Activated CD4-positive, alpha-beta memory T cell treated with anti-CD3 and anti-CD28 coated beads for 36 hours (primary cell): Measurements from ENCODE around the gene PCGF3. TPM values are rescaled to one million over a fixed set of nuclear protein-coding genes. Genes with fewer than 3 reads are reported as not detected.

Source experiments
- CTCF ChIA-PET: fragments of 350-600 bp; sonication (Branson Sonifier 250); formaldehyde crosslinking; loops from one replicate; lab custom pipeline; 2021; ENCODE audit warnings: antibody characterized with exemption, inconsistent platforms; lab: Charles Lee
- POLR2A ChIA-PET: fragments of 350-600 bp; sonication (Branson Sonifier 250); formaldehyde crosslinking; loops from one replicate; lab custom pipeline; 2021; ENCODE audit warnings: antibody characterized with exemption; lab: Charles Lee
- DNase-seq: peaks from one replicate; pipeline ENCODE4 v3.0.0-alpha.2; 2020
- H3K27ac Mint-ChIP-seq: one replicate; pipeline ENCODE4 v1.8.0; 2021; ENCODE audit warnings: mixed read lengths
- H3K27me3 Mint-ChIP-seq: one replicate; pipeline ENCODE4 v1.8.0; 2021; ENCODE audit warnings: mixed read lengths
- H3K36me3 Mint-ChIP-seq: one replicate; pipeline ENCODE4 v1.8.0; 2021; ENCODE audit warnings: mixed read lengths
- H3K4me1 Mint-ChIP-seq: one replicate; pipeline ENCODE4 v1.8.0; 2021; ENCODE audit warnings: low read depth, mixed read lengths
- H3K4me3 Mint-ChIP-seq: one replicate; pipeline ENCODE4 v1.8.0; 2021; ENCODE audit warnings: mild to moderate bottlenecking, mixed read lengths
- H3K9me3 Mint-ChIP-seq: one replicate; pipeline ENCODE4 v1.8.0; 2021; ENCODE audit warnings: mixed read lengths
- intact Hi-C: fragments of 100-400 bp; cut with micrococcal nuclease; formaldehyde crosslinking; loops from one replicate; pipeline ENCODE4 v1.15.1; 2023
- total RNA-seq, 2 experiments: library from RNA; stranded (reverse); gene quantifications; one replicate each; pipeline ENCODE4 v1.2.3, GENCODE V29; 2021

The PCGF3 gene
- total RNA-seq, 2 experiments from 2014 or later: 27.8 to 29.3 TPM

DNA sequence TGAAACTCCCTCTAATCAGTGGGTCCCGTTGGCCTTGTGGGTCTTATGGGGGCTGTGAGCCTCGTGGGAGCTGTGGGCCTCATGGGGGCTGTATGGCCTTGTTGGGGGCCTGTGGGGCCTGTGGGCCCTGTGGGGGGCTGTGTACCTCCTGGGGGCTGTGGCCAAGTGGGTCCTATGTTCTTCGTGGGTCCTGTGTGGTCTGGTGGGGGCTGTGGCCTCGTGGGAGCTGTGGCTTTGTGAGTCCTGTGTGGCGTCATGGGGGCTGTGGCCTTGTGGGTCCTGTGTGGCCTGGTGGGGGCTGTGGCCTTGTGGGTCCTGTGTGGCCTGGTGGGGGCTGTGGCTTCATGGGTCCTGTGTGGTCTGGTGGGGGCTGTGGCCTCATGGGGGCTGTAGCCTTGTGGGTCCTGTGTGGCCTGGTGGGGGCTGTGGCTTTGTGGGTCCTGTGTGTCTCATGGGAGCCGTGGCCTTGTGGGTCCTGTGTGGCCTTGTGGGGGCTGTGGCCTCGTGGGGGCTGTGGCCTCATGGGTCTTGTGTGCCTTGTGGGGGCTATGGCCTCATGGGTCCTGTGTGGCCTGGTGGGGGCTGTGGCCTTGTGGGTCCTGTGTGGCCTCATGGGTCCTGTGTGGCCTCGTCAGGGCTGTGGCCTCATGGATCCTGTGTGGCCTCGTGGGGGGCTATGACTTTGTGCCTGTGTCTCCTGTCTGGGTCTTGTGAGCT, 7.4 kb downstream of the PCGF3 start:
- Mint-ChIP-seq H3K4me1 (peaks cover 22% of the 10 kb centered on the region), H3K27ac (no peak overlapping the region), H3K27me3 (no peaks in the 10 kb centered on the region), H3K36me3 (no peaks in the 10 kb centered on the region), H3K9me3 (no peaks in the 10 kb centered on the region), H3K4me3 (no peak overlapping the region)
- ChIA-PET CTCF (no interaction called here), POLR2A (interaction anchor here (0.8 kb wide), 1 partner anchor 140 kb away, joined by 3 read pairs; no protein-coding TSS in a partner anchor)
- DNase-seq: no peak
- intact Hi-C loops: no loop called here

DNA sequence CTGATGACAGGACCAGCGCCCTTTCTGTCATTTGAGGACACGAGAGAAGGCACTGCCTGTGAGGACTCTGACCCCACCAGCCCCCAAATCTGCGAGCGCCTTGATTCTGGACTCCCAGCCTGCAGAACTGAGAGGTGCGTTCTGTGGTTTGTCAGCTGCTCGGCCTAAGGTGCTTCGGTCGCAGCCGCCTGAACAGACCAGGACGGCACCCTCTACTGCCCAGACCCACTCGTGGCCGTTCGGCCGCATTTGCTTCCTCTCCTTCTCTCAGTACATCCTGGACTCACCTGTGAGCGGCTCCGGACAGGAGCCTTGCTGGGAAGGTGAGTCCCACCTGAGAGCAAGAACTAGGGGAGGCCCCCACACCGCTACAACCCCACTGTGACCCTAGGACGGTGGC, 8.5 kb downstream of the PCGF3 start:
- peaks cover 17% of the 10 kb centered on the region for H3K4me1 Mint-ChIP-seq

GRCh38 chr4:717601-718320, 12.1 kb downstream of the PCGF3 start:
- H3K27me3 Mint-ChIP-seq: no peaks in the 10 kb centered on the region
- CTCF ChIA-PET: no interaction called here
- no peak overlapping the region for H3K4me3 Mint-ChIP-seq
- POLR2A ChIA-PET: no interaction called here
- peaks cover 2% of the 10 kb centered on the region for H3K4me1 Mint-ChIP-seq
- H3K36me3 Mint-ChIP-seq: peaks cover 17% of the 10 kb centered on the region
- DNase-seq: no peak
- intact Hi-C loops: no loop called here
- H3K9me3 Mint-ChIP-seq: no peaks in the 10 kb centered on the region
- H3K27ac Mint-ChIP-seq: no peak overlapping the region

More for the DNA sequence above, 8.5 kb downstream of the PCGF3 start:
- ChIA-PET POLR2A (no interaction called here), CTCF (no interaction called here)
- DNase-seq: no peak
- Mint-ChIP-seq H3K27me3 (no peaks in the 10 kb centered on the region), H3K27ac (no peak overlapping the region), H3K4me3 (no peak overlapping the region), H3K36me3 (no peaks in the 10 kb centered on the region), H3K9me3 (no peaks in the 10 kb centered on the region)
- intact Hi-C loops: no loop called here

- H3K4me3 Mint-ChIP-seq: no peak overlapping the region
- peaks cover 23% of the 10 kb centered on the region for H3K36me3 Mint-ChIP-seq
- peaks cover 2% of the 10 kb centered on the region for H3K4me1 Mint-ChIP-seq
- CTCF ChIA-PET: interaction anchor here (1.4 kb wide), 1 partner anchor 24 kb away, joined by 5 read pairs; no protein-coding TSS in a partner anchor
- POLR2A ChIA-PET: no interaction called here
- intact Hi-C loops: no loop called here
- H3K27me3 Mint-ChIP-seq: no peaks in the 10 kb centered on the region
- H3K9me3 Mint-ChIP-seq: no peaks in the 10 kb centered on the region
- no peak for DNase-seq
- H3K27ac Mint-ChIP-seq: no peak overlapping the region
Observed at GRCh38 chr4:718460-718859, 12.8 kb downstream of the PCGF3 start.

GRCh38 chr4:720111-720860, 14.7 kb downstream of the PCGF3 start:
- H3K4me3 Mint-ChIP-seq: no peak overlapping the region
- H3K27me3 Mint-ChIP-seq: no peaks in the 10 kb centered on the region
- no peak overlapping the region for H3K27ac Mint-ChIP-seq
- no peak for DNase-seq
- H3K36me3 Mint-ChIP-seq: peaks cover 23% of the 10 kb centered on the region
- intact Hi-C loops: no loop called here
- H3K4me1 Mint-ChIP-seq: peaks cover 4% of the 10 kb centered on the region
- H3K9me3 Mint-ChIP-seq: no peaks in the 10 kb centered on the region
- CTCF ChIA-PET: no interaction called here
- POLR2A ChIA-PET: no interaction called here

DNA sequence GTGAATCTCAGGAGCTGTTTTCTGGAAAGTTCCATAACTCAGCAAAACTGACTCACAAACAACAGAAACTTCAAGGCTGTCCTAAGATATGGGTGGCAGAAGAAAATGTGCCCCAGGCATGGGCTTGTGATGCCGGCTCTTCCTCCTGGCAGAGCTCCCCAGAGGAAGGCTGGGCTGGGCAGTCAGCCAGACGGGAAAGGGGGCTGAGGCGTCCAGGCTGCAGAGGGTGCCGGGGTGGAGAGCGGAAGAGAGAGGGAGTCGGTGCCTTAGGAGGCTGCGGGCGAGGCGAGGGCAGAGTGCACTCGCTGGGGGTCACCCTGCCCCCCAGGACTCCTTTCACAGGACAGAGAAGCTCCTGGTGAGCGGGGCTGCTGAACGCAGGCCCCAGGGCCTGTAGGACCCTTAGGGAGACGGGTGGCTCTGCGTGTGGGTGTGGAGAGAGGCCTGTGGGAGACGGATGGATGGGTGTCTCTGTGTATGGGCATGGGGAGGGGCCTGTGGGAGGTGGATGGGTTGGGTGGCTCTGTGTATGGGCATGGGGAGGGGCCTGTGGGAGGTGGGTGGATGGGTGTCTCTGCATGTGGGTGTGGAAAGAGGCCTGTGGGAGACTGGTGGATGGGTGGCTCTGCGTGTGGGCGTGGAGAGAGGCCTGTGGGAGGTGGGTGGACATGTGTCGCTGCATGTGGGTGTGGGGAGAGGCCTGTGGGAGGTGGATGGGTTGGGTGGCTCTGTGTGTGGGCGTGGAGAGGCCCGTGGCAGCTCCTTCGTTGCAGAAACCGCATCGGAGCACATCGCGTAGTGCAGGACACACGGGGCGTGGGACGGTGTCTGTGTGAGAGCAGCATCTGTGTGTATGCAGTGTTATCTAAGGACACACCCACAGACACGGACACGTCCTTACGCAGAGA, 15.9 kb downstream of the PCGF3 start:
- ChIA-PET POLR2A (no interaction called here), CTCF (no interaction called here)
- Mint-ChIP-seq H3K27me3 (no peaks in the 10 kb centered on the region), H3K4me1 (peaks cover 6% of the 10 kb centered on the region), H3K27ac (no peak overlapping the region), H3K36me3 (peaks cover 23% of the 10 kb centered on the region), H3K4me3 (no peak overlapping the region), H3K9me3 (no peaks in the 10 kb centered on the region)
- no peak for DNase-seq
- intact Hi-C loops: no loop called here

DNA sequence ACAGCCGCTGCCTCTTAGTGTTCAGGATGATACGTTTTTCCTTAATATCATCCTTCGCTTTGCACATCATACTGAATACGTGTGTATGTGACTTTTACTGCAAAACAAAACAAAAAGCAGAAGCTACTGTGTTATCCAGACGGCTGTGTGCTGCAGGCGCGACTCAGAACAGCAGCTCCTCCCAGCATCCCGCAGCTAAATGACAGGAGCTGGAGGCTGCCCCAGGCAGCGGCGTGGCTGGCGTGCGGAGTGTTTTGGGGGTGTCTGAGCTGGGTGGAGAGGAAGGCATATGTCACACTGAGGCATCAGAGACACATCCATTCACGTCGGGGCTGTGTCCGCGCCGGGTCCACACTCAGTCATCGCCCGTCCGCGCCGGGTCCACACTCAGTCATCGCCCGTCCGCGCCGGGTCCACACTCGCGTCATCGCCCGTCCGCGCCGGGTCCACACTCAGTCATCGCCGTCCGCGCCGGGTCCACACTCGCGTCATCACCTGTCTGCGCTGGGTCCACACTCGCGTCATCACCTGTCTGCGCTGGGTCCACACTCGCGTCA, 16.6 kb downstream of the PCGF3 start:
- Mint-ChIP-seq H3K27me3 (no peaks in the 10 kb centered on the region), H3K27ac (no peak overlapping the region), H3K9me3 (no peaks in the 10 kb centered on the region), H3K4me1 (peaks cover 9% of the 10 kb centered on the region), H3K36me3 (peaks cover 23% of the 10 kb centered on the region), H3K4me3 (no peak overlapping the region)
- intact Hi-C loops: no loop called here
- DNase-seq: no peak
- ChIA-PET CTCF (no interaction called here), POLR2A (no interaction called here)

- Mint-ChIP-seq H3K4me3 (no peak overlapping the region), H3K36me3 (peaks cover 23% of the 10 kb centered on the region), H3K27ac (no peak overlapping the region), H3K27me3 (no peaks in the 10 kb centered on the region), H3K9me3 (no peaks in the 10 kb centered on the region), H3K4me1 (peaks cover 8% of the 10 kb centered on the region)
- DNase-seq: no peak
- ChIA-PET POLR2A (no interaction called here), CTCF (no interaction called here)
- intact Hi-C loops: no loop called here
Observed at GRCh38 chr4:722851-723360, 17.3 kb downstream of the PCGF3 start.

GRCh38 chr4:723751-724530, 18.3 kb downstream of the PCGF3 start:
- Mint-ChIP-seq H3K27me3 (no peaks in the 10 kb centered on the region), H3K36me3 (peaks cover 23% of the 10 kb centered on the region), H3K27ac (no peak overlapping the region), H3K4me3 (no peak overlapping the region), H3K9me3 (no peaks in the 10 kb centered on the region), H3K4me1 (peaks cover 8% of the 10 kb centered on the region)
- ChIA-PET POLR2A (interaction anchor here (0.5 kb wide), 1 partner anchor 376 kb away, joined by 4 read pairs; no protein-coding TSS in a partner anchor), CTCF (no interaction called here)
- intact Hi-C loops: no loop called here
- no peak for DNase-seq

- Mint-ChIP-seq H3K27me3 (no peaks in the 10 kb centered on the region), H3K36me3 (peaks cover 22% of the 10 kb centered on the region), H3K27ac (no peak overlapping the region), H3K4me3 (no peak overlapping the region), H3K4me1 (peaks cover 8% of the 10 kb centered on the region), H3K9me3 (no peaks in the 10 kb centered on the region)
- ChIA-PET CTCF (no interaction called here), POLR2A (no interaction called here)
- intact Hi-C loops: no loop called here
- DNase-seq: no peak
Observed at GRCh38 chr4:725391-726234, 20.0 kb downstream of the PCGF3 start.
